K562 (cell line): ENCODE results near the gene IFNGR1. TPM values are rescaled to one million over a fixed set of nuclear protein-coding genes. Genes with fewer than 3 reads are reported as not detected.
A peak's percentile ranks its signal among the peaks of the same experiment; 100 is the strongest.

Experiments
- BCL6 ChIP-seq: fragments of 250-450 bp; sonication (Bioruptor Pico); IDR thresholded peaks from 2 replicates; pipeline ENCODE4 v1.4.0; 2020
- CXXC5 ChIP-seq: fragments of 250-450 bp; sonication (Bioruptor Pico); IDR thresholded peaks from 2 replicates; pipeline ENCODE4 v1.8.0; 2022; ENCODE audit warnings: inconsistent platforms, mild to moderate bottlenecking, moderate library complexity
- EHMT2 ChIP-seq: fragments of 450-650 bp; IDR thresholded peaks from 2 replicates; pipeline ENCODE4 v1.6.1; 2018; ENCODE audit warnings: antibody characterized with exemption
- EWSR1 ChIP-seq: fragments of 450-650 bp; IDR thresholded peaks from 2 replicates; pipeline ENCODE4 v1.6.1; 2018; ENCODE audit warnings: borderline replicate concordance, mild to moderate bottlenecking, low read depth, moderate library complexity; ENCODE audit not compliant: partially characterized antibody
- FUS ChIP-seq: fragments of 200-400 bp; formaldehyde crosslinking; optimal IDR thresholded peaks from 2 replicates; pipeline ENCODE3; 2017; ENCODE audit warnings: low read depth, low read length
- GABPA ChIP-seq: fragments of 200-800 bp; sonication (Bioruptor generic); conservative IDR thresholded peaks from 2 replicates; pipeline ENCODE4 v1.6.1; 2016; ENCODE audit warnings: low read depth, missing genetic modification characterization, missing compliant biosample characterization
- HMBOX1 ChIP-seq: sonication (generic); IDR thresholded peaks from 2 replicates; pipeline ENCODE4 v1.6.1; 2016
- HMGXB4 ChIP-seq: sonication (generic); formaldehyde crosslinking; IDR thresholded peaks from 2 replicates; pipeline ENCODE4 v1.8.1; 2023; ENCODE audit warnings: mild to moderate bottlenecking, missing genetic modification reagents
- HSF4 ChIP-seq: fragments of 250-450 bp; sonication (Bioruptor Pico); IDR thresholded peaks from 2 replicates; pipeline ENCODE4 v2.1.2; 2022; ENCODE audit warnings: mild to moderate bottlenecking, moderate library complexity, borderline replicate concordance
- ID3 ChIP-seq, 2 experiments: fragments of 250-450 bp in 1 of 2; fragments of 450-650 bp in 1 of 2; sonication (Bioruptor Pico) in 1 of 2; IDR thresholded peaks; 2 replicates each; pipeline versions ENCODE4 v1.6.1 to v1.8.0; 2016 to 2021; ENCODE audit warnings: mild to moderate bottlenecking in 2 of 2, moderate library complexity in 2 of 2, missing compliant biosample characterization in 1 of 2, missing genetic modification characterization in 1 of 2
- KDM2B ChIP-seq: fragments of 250-450 bp; sonication (Bioruptor Pico); IDR thresholded peaks from 2 replicates; pipeline ENCODE4 v1.8.0; 2021; ENCODE audit warnings: mild to moderate bottlenecking, moderate library complexity
- SIN3A ChIP-seq, 2 experiments: fragments of 150-350 bp in 1 of 2; IDR thresholded peaks; 2 replicates each; pipeline ENCODE4 v1.6.1; 2011 to 2016; ENCODE audit warnings: borderline replicate concordance in 2 of 2, low read depth in 2 of 2, low read length in 2 of 2, mild to moderate bottlenecking in 2 of 2, moderate library complexity in 2 of 2; ENCODE audit not compliant: control insufficient read depth in 1 of 2
- SP2 ChIP-seq: IDR thresholded peaks from 2 replicates; pipeline ENCODE4 v1.6.1; 2011; ENCODE audit warnings: mild to moderate bottlenecking, low read depth, low read length, moderate library complexity; ENCODE audit not compliant: poor library complexity, severe bottlenecking; ENCODE audit errors: extremely low read depth
- STAT5A ChIP-seq: IDR thresholded peaks from 2 replicates; pipeline ENCODE4 v1.6.1; 2012; ENCODE audit warnings: low read length, inconsistent platforms, borderline replicate concordance
- TCF7 ChIP-seq: sonication (generic); IDR thresholded peaks from 2 replicates; pipeline ENCODE4 v1.6.1; 2016; ENCODE audit warnings: antibody characterized with exemption, borderline replicate concordance
- UBTF ChIP-seq, 2 experiments: IDR thresholded peaks; 2 replicates each; pipeline ENCODE4 v1.6.1; 2012; ENCODE audit warnings: improper control_type of control experiment in 2 of 2, low read depth in 2 of 2, low read length in 2 of 2, borderline replicate concordance in 1 of 2
- VEZF1 ChIP-seq: fragments of 200-800 bp; sonication (Bioruptor generic); IDR thresholded peaks from 2 replicates; pipeline ENCODE4 v1.6.1; 2017; ENCODE audit warnings: missing genetic modification characterization, missing compliant biosample characterization
- ZNF277 ChIP-seq: fragments of 250-450 bp; sonication (Bioruptor Pico); IDR thresholded peaks from 2 replicates; pipeline ENCODE4 v1.8.0; 2022; ENCODE audit warnings: inconsistent platforms, mild to moderate bottlenecking, moderate library complexity, borderline replicate concordance
- polyA plus RNA-seq, 8 experiments: library from polyadenylated mRNA; depleted of rRNA in 4 of 8; stranded (reverse) in 5 of 8; unstranded in 3 of 8; fragments of >200 nt; fragmentation: Nextera tagmentation in 2 of 8; fragmentation: Illumina TruSeq in 1 of 8; extraction: Ambion mirVana in 2 of 8; extraction: Trizol in 1 of 8; gene quantifications; 2 replicates each; pipeline versions ENCODE4 v1.2.1 to v1.2.3, GENCODE V29; 2011 to 2014; ENCODE audit warnings: inconsistent platforms in 1 of 8, missing spikeins in 1 of 8
- total RNA-seq, 7 experiments: library from RNA; depleted of rRNA in 6 of 7; stranded (reverse); fragments of >200 nt in 6 of 7; fragmentation: Illumina TruSeq in 2 of 7; extraction: Trizol in 2 of 7; gene quantifications; 2 replicates each; pipeline versions ENCODE4 v1.2.1 to v1.2.3, GENCODE V29; 2011 to 2021; ENCODE audit warnings: low replicate concordance in 1 of 7

Gene IFNGR1
- total and polyA plus RNA-seq, 9 of the 15 experiments (the other 6 are each of a cell fraction or from before 2014, with no cell fraction given): 14.7 to 47.0 (median 26.7) TPM

- TF ChIP-seq HMBOX1 (no peak), CXXC5 (CRISPR knock-in tag) (no peak), SIN3A (IDR thresholded peaks at IDR 0.05; ENCODE audit: borderline replicate concordance in 2 of 2, control insufficient read depth in 1 of 2, low read depth in 2 of 2, low read length in 2 of 2) (no peak), TCF7 (no peak), ZNF277 (CRISPR knock-in tag) (no peak), HMGXB4 (no peak), SP2 (no peak), VEZF1 (CRISPR knock-in tag) (peak; percentile 89), EHMT2 (no peak), KDM2B (CRISPR knock-in tag) (no peak), EWSR1 (no peak), FUS (no peak), GABPA (tag) (0 out of 2 replicates have a peak, but pooled peaks have one; percentile 14), ID3 (CRISPR knock-in tag; IDR thresholded peaks at IDR 0.05) (no peak), ID3 (tag; IDR thresholded peaks at IDR 0.05) (no peak), UBTF (IDR thresholded peaks at IDR 0.05; ENCODE audit: borderline replicate concordance in 1 of 2, low read depth in 2 of 2, low read length in 2 of 2) (no peak), STAT5A (no peak), HSF4 (CRISPR knock-in tag) (0 out of 2 replicates have a peak, but pooled peaks have one; percentile 48), BCL6 (no peak)
These were observed 61.6 kb downstream of the IFNGR1 start (continued) for GRCh38 chr6:137157601-137158000.
